Measurements from ENCODE around the gene SPRR4.
"Not testable (repeated sequence)": the region's sequence is repeated elsewhere in the genome, so short reads cannot be mapped to it uniquely, and the experiment has no call there.

The SPRR4 gene

GRCh38 chr1:152968248-152968647, 2.2 kb upstream of the SPRR4 start:
- no peak for DNase-seq

GRCh38 chr1:152969036-152969435, 1.4 kb upstream of the SPRR4 start:
- DNase-seq, result no peak

GRCh38 chr1:152972196-152972886, 1.9 kb downstream of the SPRR4 start:
- no peak for DNase-seq

GRCh38 chr1:152976688-152977087, 6.2 kb downstream of the SPRR4 start:
- no peak for DNase-seq

- DNase-seq, result no peak
Measured at GRCh38 chr1:152977614-152978013, 7.2 kb downstream of the SPRR4 start.

GRCh38 chr1:152980676-152981075, 10.2 kb downstream of the SPRR4 start:
- DNase-seq, result no peak

- DNase-seq, result no peak
Measured at GRCh38 chr1:152981146-152981871, 10.9 kb downstream of the SPRR4 start.

GRCh38 chr1:152982076-152982475, 11.6 kb downstream of the SPRR4 start:
- DNase-seq, result no peak

- no peak for DNase-seq
Measured at GRCh38 chr1:152983234-152983633, 12.8 kb downstream of the SPRR4 start.

GRCh38 chr1:152983743-152984142, 13.3 kb downstream of the SPRR4 start, which contains the start of gene SPRR1A:
SPRR1A (plus strand) TSS chr1:152984081; CDS start chr1:152985231, 1,150 bp downstream.
- DNase-seq, result no peak

GRCh38 chr1:152986578-152986977, 16.1 kb downstream of the SPRR4 start:
- no peak for DNase-seq

- no peak for DNase-seq
Measured at GRCh38 chr1:152993186-152993585, 22.7 kb downstream of the SPRR4 start.

- no peak for DNase-seq
Measured at GRCh38 chr1:152995842-152996241, 25.4 kb downstream of the SPRR4 start.

- no peak for DNase-seq
Measured at GRCh38 chr1:152996633-152997400, 26.4 kb downstream of the SPRR4 start.

- DNase-seq, result no peak
Measured at GRCh38 chr1:152997901-152998300, 27.5 kb downstream of the SPRR4 start.

GRCh38 chr1:152998476-152998875, 28.0 kb downstream of the SPRR4 start:
- DNase-seq, result no peak

- DNase-seq, result no peak
Measured at GRCh38 chr1:152999818-153000217, 29.4 kb downstream of the SPRR4 start.

GRCh38 chr1:153000294-153000693, 29.8 kb downstream of the SPRR4 start:
- no peak for DNase-seq

GRCh38 chr1:153001382-153001781, 30.9 kb downstream of the SPRR4 start, which contains the start of gene SPRR3:
SPRR3 (plus strand) TSS chr1:153001749; CDS start chr1:153003021, 1,272 bp downstream.
- DNase-seq, result no peak

GRCh38 chr1:153011235-153011758, 40.8 kb downstream of the SPRR4 start:
- DNase-seq, result not testable (repeated sequence)

- not testable (repeated sequence) for DNase-seq
Measured at GRCh38 chr1:153021829-153022228, 51.4 kb downstream of the SPRR4 start.

Data from activated T-cell treated with anti-CD3 and anti-CD28 coated beads, Interleukin-2, amount 50 U/mL, for 48 hours (primary cell).